Peyer's patch (tissue), 4 donors: Measurements from ENCODE around the gene PDE6B.

Source experiments
- POLR2A ChIP-seq, 2 donors: fragments of 450-650 bp; IDR thresholded peaks; one replicate each; pipeline ENCODE4 v1.5.1; 2017; ENCODE audit warnings: antibody characterized with exemption in 2 of 2, mild to moderate bottlenecking in 2 of 2, moderate library complexity in 2 of 2
- TF ChIP-seq, protein P1 (sequence below), 6 experiments: fragments of 450-650 bp in 4 of 6; fragments of 200-600 bp in 2 of 6; sonication (generic) in 1 of 6; IDR thresholded peaks; one replicate each; pipeline ENCODE4 v1.5.1; 2017 to 2019; ENCODE audit warnings: antibody characterized with exemption in 6 of 6, mild to moderate bottlenecking in 3 of 6, moderate library complexity in 1 of 6

DNA sequence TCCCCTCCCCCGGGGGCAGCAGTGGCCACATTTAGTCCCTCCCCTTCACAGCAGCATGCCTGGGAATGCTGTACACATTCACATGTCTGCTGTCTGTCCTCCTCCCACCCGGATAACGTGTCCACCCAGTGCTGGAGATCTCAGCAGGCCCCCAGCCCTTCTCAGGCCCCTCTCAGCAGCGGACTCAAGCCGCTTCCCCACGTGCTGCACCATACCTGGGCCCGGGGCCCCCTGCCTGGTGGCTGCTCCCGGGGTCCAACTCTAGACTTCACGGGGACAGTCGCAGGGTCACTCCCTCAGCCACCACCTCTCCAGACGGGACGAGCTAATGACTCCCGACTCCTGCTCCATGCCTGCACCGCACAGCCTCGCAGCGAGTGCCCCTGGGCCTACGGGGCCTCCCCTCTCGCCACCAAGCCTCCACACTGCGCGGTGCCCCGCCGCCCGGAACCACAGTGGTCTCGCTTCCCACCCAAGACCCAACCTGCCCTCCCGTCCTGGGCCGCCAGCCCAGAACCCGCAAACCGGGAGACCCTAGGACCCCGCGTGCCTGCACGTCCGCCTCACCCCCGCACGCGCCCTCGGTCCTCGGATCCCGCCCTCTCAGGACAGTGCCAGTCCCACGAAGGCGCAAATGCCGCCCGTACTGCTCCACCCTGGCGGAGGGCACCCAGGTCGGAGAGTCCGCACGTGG, 79.0 kb downstream of the PDE6B start:
- TF ChIP-seq POLR2A (IDR thresholded peaks at IDR 0.05): no peak
- TF ChIP-seq, protein P1, sequence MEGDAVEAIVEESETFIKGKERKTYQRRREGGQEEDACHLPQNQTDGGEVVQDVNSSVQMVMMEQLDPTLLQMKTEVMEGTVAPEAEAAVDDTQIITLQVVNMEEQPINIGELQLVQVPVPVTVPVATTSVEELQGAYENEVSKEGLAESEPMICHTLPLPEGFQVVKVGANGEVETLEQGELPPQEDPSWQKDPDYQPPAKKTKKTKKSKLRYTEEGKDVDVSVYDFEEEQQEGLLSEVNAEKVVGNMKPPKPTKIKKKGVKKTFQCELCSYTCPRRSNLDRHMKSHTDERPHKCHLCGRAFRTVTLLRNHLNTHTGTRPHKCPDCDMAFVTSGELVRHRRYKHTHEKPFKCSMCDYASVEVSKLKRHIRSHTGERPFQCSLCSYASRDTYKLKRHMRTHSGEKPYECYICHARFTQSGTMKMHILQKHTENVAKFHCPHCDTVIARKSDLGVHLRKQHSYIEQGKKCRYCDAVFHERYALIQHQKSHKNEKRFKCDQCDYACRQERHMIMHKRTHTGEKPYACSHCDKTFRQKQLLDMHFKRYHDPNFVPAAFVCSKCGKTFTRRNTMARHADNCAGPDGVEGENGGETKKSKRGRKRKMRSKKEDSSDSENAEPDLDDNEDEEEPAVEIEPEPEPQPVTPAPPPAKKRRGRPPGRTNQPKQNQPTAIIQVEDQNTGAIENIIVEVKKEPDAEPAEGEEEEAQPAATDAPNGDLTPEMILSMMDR (IDR thresholded peaks at IDR 0.05): no peak
